GM19240 (cell line): Measurements from ENCODE around the gene MMP25.

Source experiments
- DNase-seq: peaks from one replicate; pipeline ENCODE4 v3.0.0; 2011; ENCODE audit warnings: low spot score; ENCODE audit not compliant: insufficient read length

Gene MMP25

GRCh38 chr16:3091551-3091950 lies 45.2 kb downstream of the MMP25 start:
- no peak for DNase-seq

- no peak for DNase-seq
Observed at GRCh38 chr16:3092501-3092941, 46.2 kb downstream of the MMP25 start.

- no peak for DNase-seq
Observed at GRCh38 chr16:3094289-3095027, 48.1 kb downstream of the MMP25 start.

- DNase-seq = peak; percentile 95
Observed at GRCh38 chr16:3095869-3096268, 49.5 kb downstream of the MMP25 start.

- DNase-seq = no peak
Observed at GRCh38 chr16:3096362-3096761, 50.0 kb downstream of the MMP25 start.

- DNase-seq = no peak
Observed at GRCh38 chr16:3097266-3097665, 50.9 kb downstream of the MMP25 start.

GRCh38 chr16:3098459-3099394 lies 52.4 kb downstream of the MMP25 start, which contains the start of gene ZSCAN10:
Gene ZSCAN10 (minus strand): TSS chr16:3099294. CDS start chr16:3092937, 6,357 bp downstream.
- no peak for DNase-seq

- DNase-seq = no peak
Observed at GRCh38 chr16:3099395-3099731, 53.0 kb downstream of the MMP25 start.

- DNase-seq = peak; percentile 88
Observed at GRCh38 chr16:3099732-3100499, 53.6 kb downstream of the MMP25 start.

- DNase-seq = no peak
Observed at GRCh38 chr16:3101018-3101840, 54.9 kb downstream of the MMP25 start.

GRCh38 chr16:3101841-3102470 lies 55.6 kb downstream of the MMP25 start:
- DNase-seq = no peak

- peak; percentile 98 for DNase-seq
Observed at GRCh38 chr16:3106205-3106928, 60.0 kb downstream of the MMP25 start.
